H7 (cell line): ENCODE data around the gene NPLOC4. TPM values are rescaled to one million over a fixed set of nuclear protein-coding genes. Genes with fewer than 3 reads are reported as not detected.

ENCODE experiments used
- DNase-seq: peaks from one replicate; pipeline ENCODE4 v3.0.0; 2012
- H3K27me3 ChIP-seq: 2 replicates; pipeline ENCODE4 v1.6.0; 2011; ENCODE audit warnings: mild to moderate bottlenecking, low read length; ENCODE audit not compliant: control insufficient read depth, insufficient read depth
- H3K36me3 ChIP-seq: replicated peaks from 2 replicates; pipeline ENCODE4 v1.5.1; 2011; ENCODE audit warnings: low read length; ENCODE audit not compliant: control insufficient read depth, insufficient read depth
- H3K4me3 ChIP-seq: 2 replicates; pipeline ENCODE4 v1.5.1; 2011; ENCODE audit warnings: low read depth, mild to moderate bottlenecking, control low read depth, low read length, moderate library complexity; ENCODE audit not compliant: insufficient read depth
- total RNA-seq: library from RNA; depleted of rRNA; stranded (reverse); fragments of >200 nt; shearing (Covaris generic); gene quantifications from 2 replicates; pipeline ENCODE4 v1.2.3, GENCODE V29; 2014; rRNA removed

The NPLOC4 gene
- total RNA-seq, 1 experiment from 2014 or later: 64.5 TPM

- no peak for DNase-seq
- Histone ChIP-seq H3K4me3 (peak overlapping the region; percentile 99), H3K27me3 (no peaks in the 10 kb centered on the region), H3K36me3 (peaks cover 25% of the 10 kb centered on the region)
Measured at GRCh38 chr17:81511804-81512561, 124.9 kb downstream of the NPLOC4 start.

- H3K36me3 ChIP-seq: peaks cover 25% of the 10 kb centered on the region
- H3K4me3 ChIP-seq: peak overlapping the region; percentile 99
- H3K27me3 ChIP-seq: no peaks in the 10 kb centered on the region
- DNase-seq: no peak
Measured at GRCh38 chr17:81511554-81511803, 125.4 kb downstream of the NPLOC4 start.

GRCh38 chr17:81510785-81511553, 125.9 kb downstream of the NPLOC4 start:
- H3K36me3 ChIP-seq: peaks cover 24% of the 10 kb centered on the region
- no peak for DNase-seq

GRCh38 chr17:81509972-81510784, 126.7 kb downstream of the NPLOC4 start:
- Histone ChIP-seq H3K27me3 (no peaks in the 10 kb centered on the region), H3K36me3 (peaks cover 24% of the 10 kb centered on the region), H3K4me3 (peak overlapping the region; percentile 99)
- no peak for DNase-seq

More at GRCh38 chr17:81510785-81511553, 125.9 kb downstream of the NPLOC4 start:
- peak overlapping the region; percentile 99 for H3K4me3 ChIP-seq
- no peaks in the 10 kb centered on the region for H3K27me3 ChIP-seq

- no peaks in the 10 kb centered on the region for H3K27me3 ChIP-seq
- peaks cover 24% of the 10 kb centered on the region for H3K36me3 ChIP-seq
- peak overlapping the region; percentile 99 for H3K4me3 ChIP-seq
- peak; percentile 62 for DNase-seq
Measured at GRCh38 chr17:81509207-81509971, 127.5 kb downstream of the NPLOC4 start.

- peak; percentile 53 for DNase-seq
- H3K36me3 ChIP-seq: peaks cover 24% of the 10 kb centered on the region
- no peaks in the 10 kb centered on the region for H3K27me3 ChIP-seq
- peak overlapping the region; percentile 99; the same call in 1 of the 2 replicates for H3K4me3 ChIP-seq
Measured at GRCh38 chr17:81508639-81509206, 128.2 kb downstream of the NPLOC4 start.

Other genes with a start within 250 kb of the NPLOC4 start
- 8.7 and 19.7 TPM in 2 replicates for gene BAHCC1, start 241.7 kb downstream of the NPLOC4 start, total RNA-seq
- 5,543 and 5,789 TPM in 2 replicates for gene ACTG1, start 124.3 kb downstream of the NPLOC4 start, total RNA-seq
- 0.33 TPM in 1 of 2 replicates, not detected in the other for gene FSCN2, start 108.7 kb downstream of the NPLOC4 start, total RNA-seq
- gene FAAP100, start 84.8 kb downstream of the NPLOC4 start, total RNA-seq: 40.4 and 46.6 TPM in 2 replicates
- gene TSPAN10, start 84 bp upstream of the NPLOC4 start, total RNA-seq: 0.48 and 0.76 TPM in 2 replicates
- gene PDE6G, start 19.4 kb upstream of the NPLOC4 start, total RNA-seq: 19.0 and 22.7 TPM in 2 replicates
- 100 and 115 TPM in 2 replicates for gene OXLD1, start 29.5 kb upstream of the NPLOC4 start, total RNA-seq
- gene CCDC137, start 29.6 kb upstream of the NPLOC4 start, total RNA-seq: 40.7 and 49.7 TPM in 2 replicates
- gene ARL16, start 46.7 kb upstream of the NPLOC4 start, total RNA-seq: 47.4 and 74.6 TPM in 2 replicates
- gene HGS, start 46.9 kb upstream of the NPLOC4 start, total RNA-seq: 119 and 133 TPM in 2 replicates
- gene MRPL12, start 66.3 kb upstream of the NPLOC4 start, total RNA-seq: 32.3 and 35.9 TPM in 2 replicates
- 50.6 and 56.7 TPM in 2 replicates for gene SLC25A10, start 75.2 kb upstream of the NPLOC4 start, total RNA-seq
- 0.07 and 0.11 TPM in 2 replicates for gene GCGR, start 167.0 kb upstream of the NPLOC4 start, total RNA-seq
- 180 and 204 TPM in 2 replicates for gene MCRIP1, start 196.2 kb upstream of the NPLOC4 start, total RNA-seq
- gene PPP1R27, start 197.9 kb upstream of the NPLOC4 start, total RNA-seq: not detected in 2 replicates
- 421 and 528 TPM in 2 replicates for gene P4HB, start 223.4 kb upstream of the NPLOC4 start, total RNA-seq
- gene ARHGDIA, start 234.2 kb upstream of the NPLOC4 start, total RNA-seq: 127 and 158 TPM in 2 replicates